DMS 273 treated with DMSO at 0.1 percent for 48 hours (cell line): ENCODE data around the gene TEX264.
"Not testable (repeated sequence)": the region's sequence is repeated elsewhere in the genome, so short reads cannot be mapped to it uniquely, and the experiment has no call there.

Experiments used
- DNase-seq: peaks from one replicate; lab custom pipeline; 2025; lab: John Stamatoyannopoulos, UW

TEX264 gene, protein sequence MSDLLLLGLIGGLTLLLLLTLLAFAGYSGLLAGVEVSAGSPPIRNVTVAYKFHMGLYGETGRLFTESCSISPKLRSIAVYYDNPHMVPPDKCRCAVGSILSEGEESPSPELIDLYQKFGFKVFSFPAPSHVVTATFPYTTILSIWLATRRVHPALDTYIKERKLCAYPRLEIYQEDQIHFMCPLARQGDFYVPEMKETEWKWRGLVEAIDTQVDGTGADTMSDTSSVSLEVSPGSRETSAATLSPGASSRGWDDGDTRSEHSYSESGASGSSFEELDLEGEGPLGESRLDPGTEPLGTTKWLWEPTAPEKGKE

DNA sequence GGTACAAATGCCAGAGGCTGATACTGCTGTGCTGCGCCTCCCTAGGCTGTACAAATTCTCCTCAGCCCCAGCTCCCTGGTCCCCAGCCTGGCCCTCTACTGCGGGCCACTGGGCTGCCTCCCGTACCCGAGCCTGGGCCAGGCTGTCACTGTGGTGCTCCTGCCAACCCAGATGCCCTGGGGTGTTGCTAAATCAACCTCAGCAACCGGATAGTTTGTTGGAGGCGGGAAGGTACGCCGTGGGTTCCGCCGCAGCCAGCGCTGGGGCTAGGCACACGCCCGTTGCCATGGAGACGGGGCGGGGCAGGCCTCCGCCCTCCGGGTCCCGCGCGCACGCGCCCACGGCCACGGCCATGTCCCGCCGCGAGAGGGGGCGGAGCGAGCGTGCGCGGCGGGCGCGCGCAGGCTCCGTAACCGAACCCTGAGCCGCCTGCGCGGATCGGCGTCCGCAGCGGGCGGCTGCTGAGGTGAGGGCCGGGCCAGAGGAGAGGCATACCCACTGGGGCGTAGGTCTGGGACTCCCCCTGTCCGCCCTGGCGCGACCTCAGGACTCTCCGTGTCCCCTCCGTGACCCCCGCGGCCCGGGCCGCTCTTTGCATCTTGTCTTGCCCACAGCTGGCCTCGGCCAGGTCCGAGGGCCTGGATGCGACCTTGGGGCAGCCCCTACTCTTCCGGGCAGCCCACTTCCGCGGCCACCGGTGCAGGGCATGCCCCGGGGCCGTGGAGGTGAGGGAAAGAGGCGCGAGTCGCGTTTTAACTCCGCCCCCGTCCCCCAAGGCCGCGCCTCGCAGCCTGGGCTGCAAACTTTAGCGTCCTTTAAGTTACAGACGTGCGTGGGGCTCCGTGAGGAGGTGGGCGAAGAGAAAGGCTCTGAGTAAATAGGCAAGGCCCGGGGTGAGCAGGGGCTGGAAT is at the start of gene TEX264:
TEX264 (plus strand) TSS at position 430 of the 911 bp plus-strand sequence. CDS start 3,053 bp downstream, outside the sequence.
- DNase-seq: peak; percentile 57

- DNase-seq: no peak
These were observed 48.6 kb upstream of the TEX264 start for GRCh38 chr3:51622413-51622812.

DNA sequence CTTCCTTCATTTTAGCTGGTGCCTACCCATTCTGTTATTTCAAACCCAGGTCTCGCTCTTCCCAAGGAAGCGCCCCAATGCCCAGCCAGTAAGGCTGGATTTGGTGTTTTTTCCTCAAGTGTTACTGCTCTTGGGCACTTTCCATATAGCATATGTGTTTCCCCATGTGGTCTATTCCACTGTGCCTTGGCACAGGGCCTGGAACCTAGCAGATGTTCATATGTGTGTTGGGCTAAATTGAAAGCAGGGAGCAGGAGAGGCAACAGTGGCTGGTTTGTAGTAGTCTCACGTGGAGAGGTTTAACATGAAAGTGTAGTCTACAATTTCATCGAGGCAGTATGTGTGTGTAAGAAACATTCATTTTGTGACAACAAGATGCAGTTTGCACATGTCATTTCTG is 48.2 kb upstream of the TEX264 start:
- DNase-seq: peak; percentile 89

DNA sequence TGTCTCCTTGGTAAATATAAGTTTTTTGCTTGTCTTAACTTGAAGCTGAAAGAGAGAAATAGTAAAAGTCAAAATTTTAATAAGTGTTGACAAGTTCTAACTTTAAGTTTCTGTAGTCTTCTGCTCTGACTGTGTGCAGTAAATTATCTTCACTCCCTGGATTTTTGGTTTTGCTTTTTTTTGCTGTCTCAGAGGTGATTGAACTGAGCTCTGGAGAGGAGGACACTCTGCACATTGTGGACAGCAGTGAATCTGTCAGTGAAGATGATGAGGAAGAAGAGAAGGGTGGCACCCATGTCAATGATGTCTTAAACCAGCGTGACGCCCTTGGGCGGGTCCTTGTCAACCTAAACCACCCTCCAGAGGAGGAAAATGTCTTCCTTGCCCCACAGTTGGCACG is 40.5 kb upstream of the TEX264 start:
- no peak for DNase-seq

DNA sequence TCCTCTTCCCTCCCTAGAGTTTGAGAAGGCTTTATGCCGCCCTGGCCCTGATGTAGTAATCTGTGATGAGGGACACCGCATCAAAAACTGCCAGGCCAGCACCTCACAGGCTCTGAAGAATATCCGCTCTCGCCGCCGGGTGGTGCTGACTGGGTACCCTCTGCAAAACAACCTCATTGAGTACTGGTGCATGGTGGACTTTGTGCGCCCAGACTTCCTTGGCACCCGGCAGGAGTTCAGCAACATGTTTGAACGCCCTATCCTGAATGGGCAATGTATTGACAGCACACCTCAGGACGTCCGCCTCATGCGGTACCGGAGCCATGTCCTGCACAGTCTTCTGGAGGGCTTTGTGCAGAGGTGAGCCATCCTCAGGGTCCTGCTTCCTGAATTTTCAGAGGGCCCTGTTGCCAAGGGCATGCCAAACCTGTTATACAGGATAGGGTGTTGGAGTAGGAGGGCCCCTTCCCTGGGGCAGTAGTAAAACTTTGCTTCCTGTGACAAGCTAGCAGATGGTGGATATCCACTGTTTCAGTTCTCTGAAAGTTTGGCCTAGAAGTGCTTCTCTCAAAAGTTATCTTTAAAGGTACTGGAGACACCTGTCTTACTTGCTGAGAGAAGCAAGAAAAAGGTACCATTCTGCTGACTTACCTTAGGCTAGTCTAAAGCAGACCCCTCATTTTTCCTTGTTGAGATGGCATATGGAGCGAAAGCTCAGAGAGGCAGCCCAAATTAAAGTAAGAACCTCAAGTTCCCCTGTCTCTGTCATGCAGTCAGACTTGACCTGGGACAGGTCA is 33.7 kb upstream of the TEX264 start:
- no peak for DNase-seq

DNA sequence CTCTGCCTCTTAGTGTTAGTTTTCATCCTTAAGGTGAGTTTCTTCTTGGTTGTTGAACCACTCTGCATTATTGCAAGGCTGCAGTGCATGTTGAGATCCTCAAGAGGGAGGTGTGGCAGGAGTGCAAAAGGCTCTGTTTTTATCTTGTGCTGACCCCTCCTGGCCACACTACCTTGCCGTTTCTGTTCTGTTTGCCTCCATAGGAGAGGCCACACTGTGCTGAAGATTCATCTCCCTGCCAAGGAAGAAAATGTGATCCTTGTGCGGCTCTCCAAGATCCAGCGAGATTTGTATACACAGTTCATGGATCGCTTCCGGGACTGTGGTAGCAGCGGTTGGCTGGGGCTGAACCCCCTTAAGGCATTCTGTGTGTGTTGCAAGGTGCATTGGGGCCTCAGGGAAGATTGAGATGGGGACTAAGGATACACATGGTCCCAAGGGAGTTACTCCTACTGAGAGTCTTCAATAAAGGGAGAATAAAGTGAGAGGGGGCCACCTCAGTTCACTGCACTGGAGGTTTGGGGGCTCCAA is 33.0 kb upstream of the TEX264 start:
- peak; percentile 15 for DNase-seq

DNA sequence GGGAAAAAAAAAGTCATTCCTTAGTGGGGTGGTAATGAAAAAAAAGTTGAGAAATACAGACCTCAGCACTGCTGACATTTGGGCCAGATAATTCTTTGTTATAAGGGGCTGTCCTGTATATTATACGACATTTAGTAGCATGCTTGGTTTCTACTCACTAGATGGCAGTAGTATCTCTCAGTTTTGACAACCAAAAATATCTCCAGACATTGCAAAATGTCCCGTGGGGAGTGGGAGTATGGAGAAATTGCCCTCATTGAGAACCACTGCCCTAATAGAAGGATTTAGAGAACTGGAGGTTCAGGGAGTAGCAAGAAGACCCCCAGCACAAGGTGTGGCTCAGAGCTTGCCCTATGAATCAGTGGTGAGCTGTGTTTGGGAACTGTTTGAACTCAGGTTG is 28.6 kb upstream of the TEX264 start:
- no peak for DNase-seq

- no peak for DNase-seq
These were observed 25.0 kb upstream of the TEX264 start for GRCh38 chr3:51646091-51646490.

GRCh38 chr3:51652103-51652502 is 18.9 kb upstream of the TEX264 start:
- DNase-seq: not testable (repeated sequence)

DNA sequence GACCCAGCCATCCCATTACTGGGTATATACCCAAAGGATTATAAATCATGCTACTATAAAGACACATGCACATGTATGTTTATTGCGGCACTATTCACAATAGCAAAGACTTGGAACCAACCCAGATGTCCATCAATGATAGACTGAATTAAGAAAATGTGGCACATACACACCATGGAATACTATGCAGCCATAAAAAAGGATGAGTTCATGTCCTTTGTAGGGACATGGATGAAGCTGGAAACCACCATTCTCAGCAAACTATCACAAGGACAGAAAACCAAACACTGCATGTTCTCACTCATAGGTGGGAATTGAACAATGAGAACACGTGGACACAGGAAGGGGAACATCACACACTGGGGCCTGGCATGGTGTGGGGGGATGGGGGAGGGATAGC is 17.6 kb upstream of the TEX264 start:
- DNase-seq: not testable (repeated sequence)

GRCh38 chr3:51657234-51657633 is 13.8 kb upstream of the TEX264 start:
- DNase-seq: no peak

DNA sequence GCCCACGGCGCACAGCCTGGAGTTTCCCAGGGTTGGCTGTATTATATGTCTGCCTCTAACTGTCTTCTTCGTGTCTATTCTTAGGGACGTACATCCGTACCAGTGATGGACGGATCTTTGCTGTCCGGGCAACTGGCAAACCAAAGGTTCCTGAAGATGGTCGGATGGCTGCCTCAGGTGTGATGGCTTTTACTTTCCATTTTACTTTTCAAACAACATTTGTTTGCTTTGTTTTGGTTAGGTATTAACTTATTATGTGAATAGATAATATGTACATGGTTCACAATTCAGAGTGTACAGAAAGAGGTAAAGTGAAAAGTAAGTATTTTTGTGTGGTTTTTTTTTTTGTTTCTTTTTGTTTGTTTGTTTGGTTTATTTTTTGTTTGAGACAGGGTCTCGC is 11.1 kb upstream of the TEX264 start:
- no peak for DNase-seq

DNA sequence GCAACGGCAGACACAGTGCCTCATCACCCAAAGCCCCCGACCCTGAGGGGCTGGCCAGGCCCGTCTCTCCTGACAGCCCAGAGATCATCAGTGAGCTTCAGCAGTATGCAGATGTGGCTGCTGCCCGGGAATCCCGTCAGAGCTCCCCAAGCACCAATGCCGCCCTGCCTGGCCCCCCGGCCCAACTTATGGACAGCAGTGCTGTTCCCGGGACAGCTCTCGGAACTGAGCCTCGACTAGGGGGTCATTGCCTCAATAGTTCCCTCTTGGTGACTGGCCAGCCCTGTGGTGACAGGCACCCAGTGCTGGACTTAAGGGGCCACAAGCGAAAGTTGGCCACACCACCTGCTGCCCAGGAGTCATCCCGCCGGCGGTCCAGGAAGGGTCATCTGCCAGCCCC is 8.6 kb upstream of the TEX264 start:
- no peak for DNase-seq

DNA sequence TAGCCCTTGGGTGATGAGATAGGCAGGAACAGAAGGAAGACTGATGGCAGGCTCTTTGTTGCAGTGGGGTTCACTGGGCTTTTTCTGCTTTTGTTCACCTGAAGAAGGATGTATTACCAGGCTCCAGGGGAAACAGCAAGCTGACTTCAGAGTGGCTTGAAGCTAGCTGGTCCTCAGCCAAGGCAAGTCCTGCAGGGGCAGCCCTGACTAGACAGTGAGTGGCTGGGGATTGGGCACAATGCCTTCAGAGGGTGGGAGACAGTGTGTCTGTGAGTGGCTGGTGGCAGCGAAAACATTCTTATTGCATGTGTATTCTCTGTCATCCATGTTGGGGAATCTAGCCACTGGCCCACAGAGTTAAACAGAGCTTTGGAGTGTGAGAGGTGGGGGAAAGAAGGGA is 2.3 kb upstream of the TEX264 start:
- no peak for DNase-seq

DNA sequence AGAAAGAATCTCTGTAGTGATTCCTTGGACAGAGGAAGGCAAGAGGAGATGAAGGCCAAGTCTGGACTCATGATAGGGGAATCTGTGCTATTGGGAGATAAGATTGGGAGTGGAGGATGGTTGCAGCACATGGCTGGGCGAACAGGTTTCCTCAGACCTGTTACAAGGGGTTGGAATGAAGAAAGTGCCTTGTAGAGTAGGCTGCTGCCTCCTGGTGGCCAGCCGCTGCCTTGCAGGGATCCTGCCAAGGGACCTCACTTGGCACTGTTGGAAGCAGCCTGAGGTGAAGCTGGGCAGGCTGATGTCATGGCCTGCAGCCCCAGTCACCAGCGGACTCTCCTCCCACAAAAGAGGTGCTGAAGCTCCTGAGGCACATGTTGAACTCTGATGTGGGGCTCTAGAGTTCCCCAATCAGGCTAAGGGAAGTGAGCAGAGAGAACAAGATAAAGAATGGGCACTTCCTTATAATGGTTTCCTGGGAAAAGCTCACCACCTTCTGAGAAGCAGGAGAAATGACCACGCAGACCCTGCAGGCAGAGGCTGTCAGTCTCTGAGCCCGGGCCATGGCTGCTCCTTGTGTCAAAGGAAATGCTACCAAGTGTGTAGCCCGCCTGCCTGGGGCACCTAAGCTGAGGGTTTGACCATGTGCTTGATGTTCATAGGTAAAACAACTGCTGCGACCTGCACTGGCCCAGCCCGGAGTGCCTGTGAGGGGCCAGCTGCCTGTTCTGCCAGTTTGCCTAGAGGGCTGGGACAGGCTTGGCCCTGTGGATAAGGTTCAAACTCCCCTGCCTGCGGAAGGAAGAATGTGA is 1.6 kb upstream of the TEX264 start:
- peak; percentile 11 for DNase-seq

- no peak for DNase-seq
These were observed 814 bp upstream of the TEX264 start for GRCh38 chr3:51670053-51670822.

DNA sequence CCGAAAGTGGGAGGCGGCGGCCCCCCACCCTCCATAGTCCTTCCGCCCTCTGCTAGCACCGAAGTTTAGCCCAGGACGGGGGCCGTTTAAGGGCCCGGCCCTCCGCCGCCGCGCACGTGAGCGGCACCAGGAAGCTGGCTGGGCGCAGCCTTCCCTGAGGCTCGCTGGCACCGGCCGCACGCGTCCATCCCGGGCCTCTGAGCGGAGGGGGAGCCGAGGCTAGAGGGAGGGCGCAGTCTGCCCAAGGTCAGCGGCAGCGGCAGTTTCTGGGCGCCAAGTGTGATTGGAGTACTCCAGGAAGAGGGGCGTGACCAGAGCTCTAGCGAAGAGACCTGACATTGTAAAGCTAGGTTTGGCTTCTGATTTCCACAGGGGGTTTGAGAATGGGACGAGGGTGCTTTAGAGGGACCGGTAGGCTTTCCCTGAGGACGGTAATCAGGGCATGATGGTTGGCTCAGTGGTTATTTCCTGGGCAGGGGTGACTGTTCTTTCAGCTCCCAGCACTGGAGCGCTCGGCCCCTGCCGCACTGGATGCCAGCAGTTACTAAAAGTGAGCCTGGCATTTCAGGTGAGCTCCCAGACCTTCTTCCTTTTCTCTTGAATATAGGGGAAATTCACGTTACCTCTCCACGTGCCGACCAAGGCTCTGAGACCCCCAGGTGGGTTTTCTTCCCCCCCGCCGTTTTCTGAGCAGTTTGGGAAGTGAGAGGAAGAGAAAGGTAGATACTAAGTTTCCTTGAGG is 853 bp downstream of the TEX264 start:
- peak; percentile 23 for DNase-seq

- no peak for DNase-seq
These were observed 2.2 kb downstream of the TEX264 start for GRCh38 chr3:51673181-51673801.
